ENCODE data around the gene SLC4A8.
A peak's percentile ranks its signal among the peaks of the same experiment; 100 is the strongest.

Gene SLC4A8

DNA sequence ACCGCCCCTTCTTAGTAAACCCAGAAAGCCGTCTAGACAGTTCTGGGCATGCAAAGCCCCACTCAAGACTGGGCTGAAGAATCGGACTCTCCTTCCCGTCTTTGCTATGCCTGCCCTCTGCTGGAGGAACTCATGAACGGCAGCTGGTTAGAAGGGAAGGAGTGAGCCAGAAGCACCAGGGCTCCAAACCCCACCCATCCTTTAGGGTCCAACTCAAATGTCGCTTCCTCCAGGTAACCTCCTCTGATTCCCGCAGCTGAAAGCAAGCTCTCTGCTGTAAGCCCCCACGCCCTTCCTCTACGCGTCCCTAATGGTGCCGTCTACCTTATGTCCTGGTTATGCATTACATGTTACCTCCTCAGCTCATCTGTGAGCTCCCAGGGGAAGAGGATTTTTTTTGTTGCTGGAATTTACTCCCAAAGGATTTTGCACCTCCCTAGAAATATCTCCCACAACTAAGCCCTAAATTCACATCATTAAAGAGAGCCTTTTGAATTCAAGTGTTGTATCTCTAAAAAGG is 107.4 kb downstream of the SLC4A8 start:
- no peak overlapping the region for H3K4me3 ChIP-seq (ENCODE audit: low read depth, low read length)
- TF ChIP-seq, protein P1, sequence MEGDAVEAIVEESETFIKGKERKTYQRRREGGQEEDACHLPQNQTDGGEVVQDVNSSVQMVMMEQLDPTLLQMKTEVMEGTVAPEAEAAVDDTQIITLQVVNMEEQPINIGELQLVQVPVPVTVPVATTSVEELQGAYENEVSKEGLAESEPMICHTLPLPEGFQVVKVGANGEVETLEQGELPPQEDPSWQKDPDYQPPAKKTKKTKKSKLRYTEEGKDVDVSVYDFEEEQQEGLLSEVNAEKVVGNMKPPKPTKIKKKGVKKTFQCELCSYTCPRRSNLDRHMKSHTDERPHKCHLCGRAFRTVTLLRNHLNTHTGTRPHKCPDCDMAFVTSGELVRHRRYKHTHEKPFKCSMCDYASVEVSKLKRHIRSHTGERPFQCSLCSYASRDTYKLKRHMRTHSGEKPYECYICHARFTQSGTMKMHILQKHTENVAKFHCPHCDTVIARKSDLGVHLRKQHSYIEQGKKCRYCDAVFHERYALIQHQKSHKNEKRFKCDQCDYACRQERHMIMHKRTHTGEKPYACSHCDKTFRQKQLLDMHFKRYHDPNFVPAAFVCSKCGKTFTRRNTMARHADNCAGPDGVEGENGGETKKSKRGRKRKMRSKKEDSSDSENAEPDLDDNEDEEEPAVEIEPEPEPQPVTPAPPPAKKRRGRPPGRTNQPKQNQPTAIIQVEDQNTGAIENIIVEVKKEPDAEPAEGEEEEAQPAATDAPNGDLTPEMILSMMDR (IDR thresholded peaks at IDR 0.05; ENCODE audit: insufficient read depth, low read depth, low read length, missing control alignments) = peak; percentile 96
- DNase-seq (ENCODE audit: low read depth) = peak; percentile 84

DNA sequence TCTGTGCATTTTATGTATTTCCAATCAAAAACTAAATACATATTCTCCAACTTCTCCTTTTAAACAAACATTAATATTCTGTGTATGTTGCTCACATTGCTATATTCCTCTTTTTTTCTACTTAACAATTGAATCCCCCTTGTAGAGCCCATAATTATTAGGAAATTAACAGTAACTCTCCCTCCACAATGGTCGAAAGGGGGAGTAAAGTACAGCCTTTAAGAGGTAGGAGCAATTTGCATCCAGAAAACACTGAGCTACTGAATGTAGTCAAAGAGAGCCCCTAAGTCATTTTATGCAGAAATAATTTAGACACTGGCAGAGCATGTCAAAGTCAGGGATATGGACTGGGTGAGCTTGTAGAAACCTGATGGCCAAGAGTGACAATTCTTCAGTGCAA is 109.2 kb downstream of the SLC4A8 start:
- no peak for DNase-seq (ENCODE audit: low read depth)
- H3K4me3 ChIP-seq (ENCODE audit: low read depth, low read length) = no peak overlapping the region
- TF ChIP-seq, protein P1 (IDR thresholded peaks at IDR 0.05; ENCODE audit: insufficient read depth, low read depth, low read length, missing control alignments) = no peak

DNA sequence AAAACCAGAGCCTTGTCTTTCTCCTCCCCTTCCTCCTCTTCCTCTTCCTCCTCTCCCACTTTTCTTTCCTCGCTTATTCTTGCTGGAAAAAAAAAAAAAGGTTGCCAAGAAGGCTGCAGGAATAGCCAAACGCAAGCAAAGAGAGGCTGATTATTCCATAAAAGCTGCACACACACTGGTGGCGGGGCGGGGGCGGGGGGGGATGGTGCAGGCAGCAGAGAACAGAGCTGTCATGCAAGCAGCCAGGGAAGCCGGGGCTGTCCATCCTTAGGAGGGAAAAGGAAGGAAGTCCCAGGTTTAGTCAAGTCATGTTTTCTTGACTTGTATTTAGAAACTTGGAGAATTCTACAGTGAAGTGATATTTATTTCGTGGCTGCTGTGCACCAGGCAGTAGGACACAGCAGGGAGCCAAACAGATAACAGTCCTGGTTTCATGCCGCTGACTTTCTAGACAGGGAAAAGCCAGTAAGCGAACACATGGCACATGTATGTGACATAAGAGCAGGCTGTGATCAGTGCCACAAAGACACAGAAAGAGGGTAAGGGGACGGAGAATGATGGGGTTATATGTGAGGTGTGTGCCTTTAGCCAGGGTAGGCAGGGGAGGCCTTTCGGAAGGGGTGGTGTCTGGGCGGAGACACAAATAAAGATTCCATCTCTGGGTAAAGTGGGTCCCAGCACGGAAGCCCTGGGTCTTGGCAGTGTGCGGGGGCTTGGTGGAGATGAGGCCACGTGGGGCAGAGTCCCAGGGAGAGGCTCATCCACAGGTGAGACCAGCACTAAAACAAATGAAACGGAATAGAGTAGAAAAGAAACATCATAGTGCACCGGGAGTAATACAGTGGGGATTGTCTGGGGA is 109.8 kb downstream of the SLC4A8 start:
- no peak overlapping the region for H3K4me3 ChIP-seq (ENCODE audit: low read depth, low read length)
- TF ChIP-seq, protein P1 (IDR thresholded peaks at IDR 0.05; ENCODE audit: insufficient read depth, low read depth, low read length, missing control alignments) = no peak
- no peak for DNase-seq (ENCODE audit: low read depth)

DNA sequence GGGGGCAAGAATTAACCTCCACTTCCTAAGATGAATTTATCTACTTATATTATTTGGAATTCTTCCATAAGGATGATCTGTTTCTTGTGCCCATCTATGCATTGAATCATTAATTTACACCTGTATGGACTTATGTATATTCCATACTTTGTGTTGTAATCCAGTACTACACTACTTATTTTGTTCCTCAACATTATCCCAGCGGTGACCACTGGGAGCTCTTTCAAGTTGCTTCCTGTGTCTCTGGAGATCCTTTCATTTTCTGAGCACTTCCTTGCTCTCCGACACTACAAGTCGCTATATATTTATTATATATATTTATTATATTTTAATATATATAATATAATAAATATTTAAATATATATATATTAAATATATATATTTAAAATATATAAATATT is 111.5 kb downstream of the SLC4A8 start:
- no peak overlapping the region for H3K4me3 ChIP-seq (ENCODE audit: low read depth, low read length)
- DNase-seq (ENCODE audit: low read depth) = no peak
- TF ChIP-seq, protein P1 (IDR thresholded peaks at IDR 0.05; ENCODE audit: insufficient read depth, low read depth, low read length, missing control alignments) = no peak

DNA sequence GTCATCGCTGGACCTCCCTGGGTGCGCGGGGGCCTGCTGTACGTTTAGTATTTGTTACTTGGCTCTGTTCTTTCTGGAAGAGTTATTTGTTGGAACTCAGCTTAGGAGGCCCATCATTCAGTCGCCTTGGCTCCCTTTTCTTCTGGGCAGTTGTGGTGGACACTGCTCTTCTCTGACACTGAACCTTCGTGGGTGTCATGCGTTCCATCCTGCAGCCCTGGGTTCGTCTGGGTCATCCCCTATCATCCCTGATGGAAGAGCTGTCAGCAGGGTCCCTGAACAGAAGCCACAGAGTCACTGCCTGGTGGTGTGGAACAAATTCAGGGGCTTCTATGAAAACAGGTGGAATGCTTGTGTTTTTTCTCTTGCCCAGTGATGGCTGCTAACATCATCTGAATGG is 113.5 kb downstream of the SLC4A8 start:
- DNase-seq (ENCODE audit: low read depth) = no peak
- TF ChIP-seq, protein P1 (IDR thresholded peaks at IDR 0.05; ENCODE audit: insufficient read depth, low read depth, low read length, missing control alignments) = no peak
- no peak overlapping the region for H3K4me3 ChIP-seq (ENCODE audit: low read depth, low read length)

DNA sequence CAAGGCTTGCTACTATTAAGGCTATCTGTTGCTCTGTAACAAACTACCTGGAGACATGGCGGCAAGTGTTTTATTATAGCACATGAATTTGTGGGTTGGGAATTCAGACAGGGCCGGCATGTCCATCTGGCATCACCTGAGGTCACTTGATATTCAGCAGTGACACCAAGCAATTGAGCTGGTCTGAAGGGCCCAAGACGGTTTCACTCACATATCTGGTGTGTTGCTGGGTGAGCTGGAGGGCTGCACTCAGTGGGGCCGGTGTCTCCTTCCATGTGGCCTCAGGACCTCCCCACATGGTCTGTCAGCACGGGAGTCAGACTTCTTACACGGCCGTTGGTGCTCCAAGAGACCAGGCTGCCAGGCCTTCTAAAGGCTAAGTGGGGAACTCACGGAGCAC is 114.0 kb downstream of the SLC4A8 start:
- TF ChIP-seq, protein P1 (IDR thresholded peaks at IDR 0.05; ENCODE audit: insufficient read depth, low read depth, low read length, missing control alignments) = no peak
- H3K4me3 ChIP-seq (ENCODE audit: low read depth, low read length) = no peak overlapping the region
- no peak for DNase-seq (ENCODE audit: low read depth)
